ENCODE data around the gene DMAP1. TPM values are rescaled to one million over a fixed set of nuclear protein-coding genes. Genes with fewer than 3 reads are reported as not detected.

DMAP1 gene
- total and polyA plus RNA-seq, 2 of the 8 experiments (the other 6 are each of a cell fraction or from before 2014, with no cell fraction given): 36.4 to 42.4 TPM

GRCh38 chr1:44236490-44237272, 23.4 kb downstream of the DMAP1 start:
- Histone ChIP-seq H2BK5ac (ENCODE audit: low read depth, low read length) (no peak overlapping the region), H3K27ac (ENCODE audit: low read depth, low read length) (no peak overlapping the region), H2BK12ac (ENCODE audit: low read depth, low read length) (no peak overlapping the region), H3K4me3 (ENCODE audit: extremely low read depth in 1 of 4, insufficient read depth in 2 of 4, low read depth in 3 of 4, low read length in 4 of 4) (no peak overlapping the region), H3K79me2 (ENCODE audit: control insufficient read depth in 1 of 2, insufficient read depth in 2 of 2, low read length in 2 of 2) (no peaks in the 10 kb centered on the region), H4K8ac (ENCODE audit: extremely low read depth, insufficient read depth, low read length) (no peak overlapping the region; the same call in 1 of the 2 replicates), H3K23me2 (ENCODE audit: low read depth, low read length) (no peaks in the 10 kb centered on the region; the same call in 1 of the 2 replicates), H2AFZ (ENCODE audit: low read length) (no peak overlapping the region), H3K4me1 (replicated peaks in 1 of 4; ENCODE audit: control insufficient read depth in 3 of 4, insufficient read depth in 4 of 4, low read length in 3 of 4) (peaks cover 0 to 24% (median 15%) of the 10 kb centered on the region in 4 experiments; a peak in 6 of 7 replicates), H2AK5ac (ENCODE audit: low read depth, low read length) (no peak overlapping the region), H3K23ac (ENCODE audit: insufficient read length) (no peak overlapping the region), H3K9me3 (ENCODE audit: insufficient read depth in 2 of 2, low read depth in 1 of 2, low read length in 1 of 2) (no peaks in the 10 kb centered on the region), H4K91ac (replicated peaks; ENCODE audit: insufficient read length, low read length) (no peak overlapping the region), H3K27me3 (replicated peaks in 1 of 4; ENCODE audit: control insufficient read depth in 3 of 4, extremely low read depth in 1 of 4, insufficient read depth in 3 of 4, low read length in 3 of 4) (no peaks in the 10 kb centered on the region), H3K4me2 (ENCODE audit: insufficient read depth in 1 of 2, low read depth in 2 of 2, low read length in 2 of 2) (no peak overlapping the region), H2BK120ac (replicated peaks; ENCODE audit: low read depth, low read length) (no peak overlapping the region), H2BK15ac (ENCODE audit: low read length) (no peak overlapping the region), H3K18ac (ENCODE audit: extremely low read depth, low read length) (no peak overlapping the region), H3K79me1 (ENCODE audit: low read depth, low read length) (no peaks in the 10 kb centered on the region), H3K56ac (replicated peaks; ENCODE audit: insufficient read length, low read depth, low read length) (no peak overlapping the region), H3K14ac (ENCODE audit: insufficient read length) (no peak overlapping the region), H3K36me3 (ENCODE audit: control insufficient read depth in 2 of 4, insufficient read depth in 4 of 4, low read length in 3 of 4) (peaks cover 0 to 10% (median under 1%) of the 10 kb centered on the region in 4 experiments; a peak in 3 of 8 replicates), H3K4ac (replicated peaks; ENCODE audit: insufficient read length, low read depth, low read length) (no peak overlapping the region), H4K5ac (ENCODE audit: insufficient read length, low read depth, low read length) (no peak overlapping the region), H4K20me1 (replicated peaks in 1 of 2; ENCODE audit: control insufficient read depth in 1 of 2, insufficient read depth in 2 of 2, low read length in 2 of 2) (peaks cover 0 to 3% of the 10 kb centered on the region in 2 experiments), H3K9ac (replicated peaks in 1 of 4; ENCODE audit: extremely low read depth in 1 of 4, low read depth in 3 of 4, low read length in 3 of 4) (no peak overlapping the region; a peak in 1 of 7 replicates), H2BK20ac (ENCODE audit: low read length) (no peak overlapping the region)
- no peak for DNase-seq (ENCODE audit: low read depth in 1 of 2, low spot score in 2 of 2)
- peak; percentile 10 to 20; a peak in 2 of 4 replicates for TF ChIP-seq RAD21 (IDR thresholded peaks at IDR 0.05 in 1 of 2, conservative IDR thresholded peaks at IDR 0.05 in 1 of 2; ENCODE audit: low read depth in 2 of 2, low read length in 2 of 2)
- no peak for TF ChIP-seq SRF (IDR thresholded peaks at IDR 0.05; ENCODE audit: low read depth, low read length)
- CTCF ChIA-PET (ENCODE audit: partially characterized antibody): interaction anchor here (0.9 to 9.5 kb wide), 9 partner anchors 16 to 416 kb away, joined by 3 to 191 read pairs (median 6); partner anchors contain the start of gene DMAP1
- FAIRE-seq: no peak
- WGBS, 2 experiments (ENCODE audit: extremely low coverage in 1 of 2, insufficient coverage in 1 of 2, insufficient read length in 1 of 2, insufficient replicate concordance in 2 of 2, low coverage in 1 of 2, low lambda C conversion rate in 2 of 2, missing lambda C conversion rate in 1 of 2): 90% methylated on average over 8 of the region's 8 CpGs; no CpG with 5 or more reads in 1 of the 2 experiments
- POLR2A ChIA-PET (ENCODE audit: partially characterized antibody): interaction anchor here (1.3 to 1.5 kb wide), 2 partner anchors 22 to 395 kb away, joined by 3 to 4 read pairs; no protein-coding TSS in a partner anchor

All from H1 (cell line).